GM23338 (cell line): ENCODE measurements around the gene SEC61A1. TPM values are rescaled to one million over a fixed set of nuclear protein-coding genes. Genes with fewer than 3 reads are reported as not detected.

Source experiments
- ATAC-seq: fragments of 200-7000 bp; cut with Tn5 transposase; 3 replicates; pipeline ENCODE4 v1.9.1; 2020
- DNase-seq: peaks from one replicate; pipeline ENCODE4 v3.0.0-alpha.2; 2015; ENCODE audit warnings: low spot score
- H2AFZ ChIP-seq: fragments of 200-600 bp; sonication (generic); 2 replicates; pipeline ENCODE4 v1.8.0; 2016; ENCODE audit warnings: antibody characterized with exemption, mild to moderate bottlenecking, moderate library complexity
- H3F3A ChIP-seq: fragments of 200-600 bp; sonication (generic); replicated peaks from 2 replicates; pipeline ENCODE4 v1.8.0; 2017; ENCODE audit warnings: antibody characterized with exemption, mixed run types, low read depth
- H3K27ac ChIP-seq: fragments of 200-600 bp; sonication (generic); 2 replicates; pipeline ENCODE4 v1.6.1; 2016; ENCODE audit warnings: low read depth
- H3K27me3 ChIP-seq: fragments of 200-600 bp; sonication (generic); 2 replicates; pipeline ENCODE4 v1.8.0; 2016; ENCODE audit warnings: mild to moderate bottlenecking, mixed run types, moderate library complexity; ENCODE audit not compliant: insufficient read depth
- H3K36me3 ChIP-seq: fragments of 200-600 bp; sonication (generic); 2 replicates; pipeline ENCODE4 v1.8.0; 2016; ENCODE audit warnings: mild to moderate bottlenecking; ENCODE audit not compliant: insufficient read depth
- H3K4me1 ChIP-seq: fragments of 200-600 bp; sonication (generic); 2 replicates; pipeline ENCODE4 v1.8.0; 2016; ENCODE audit warnings: mild to moderate bottlenecking, moderate library complexity; ENCODE audit not compliant: insufficient read depth
- H3K4me2 ChIP-seq: fragments of 200-600 bp; sonication (generic); 2 replicates; pipeline ENCODE4 v1.7.1; 2017; ENCODE audit warnings: mixed run types
- H3K4me3 ChIP-seq: fragments of 200-600 bp; sonication (generic); 2 replicates; pipeline ENCODE4 v1.6.1; 2016; ENCODE audit warnings: mixed run types
- H3K79me2 ChIP-seq: fragments of 200-600 bp; sonication (generic); replicated peaks from 2 replicates; pipeline ENCODE4 v1.8.0; 2017; ENCODE audit warnings: mild to moderate bottlenecking; ENCODE audit not compliant: insufficient read depth
- H3K9me2 ChIP-seq: fragments of 200-600 bp; sonication (generic); 2 replicates; pipeline ENCODE4 v1.8.0; 2017; ENCODE audit not compliant: insufficient read depth
- H4K20me1 ChIP-seq: fragments of 200-600 bp; sonication (generic); replicated peaks from 2 replicates; pipeline ENCODE4 v1.8.0; 2017; ENCODE audit warnings: mild to moderate bottlenecking; ENCODE audit not compliant: insufficient read depth
- H3K27ac Mint-ChIP-seq: 2 replicates; pipeline ENCODE4 v1.8.0; 2020; ENCODE audit warnings: inconsistent platforms, mild to moderate bottlenecking, moderate library complexity, mixed read lengths
- H3K27me3 Mint-ChIP-seq: 3 replicates; pipeline ENCODE4 v1.8.0; 2022; ENCODE audit warnings: low read depth, mild to moderate bottlenecking, moderate library complexity, mixed read lengths, inconsistent platforms; ENCODE audit not compliant: insufficient read depth, poor library complexity
- H3K36me3 Mint-ChIP-seq: 3 replicates; pipeline ENCODE4 v1.8.0; 2021; ENCODE audit warnings: low read depth, mild to moderate bottlenecking, inconsistent platforms, moderate library complexity, mixed read lengths
- H3K4me1 Mint-ChIP-seq: 3 replicates; pipeline ENCODE4 v1.8.0; 2020; ENCODE audit warnings: mild to moderate bottlenecking, inconsistent platforms, mixed read lengths
- H3K4me3 Mint-ChIP-seq: 3 replicates; pipeline ENCODE4 v1.8.0; 2021; ENCODE audit warnings: moderate library complexity, mild to moderate bottlenecking, inconsistent platforms, mixed read lengths
- H3K9me3 Mint-ChIP-seq: 3 replicates; pipeline ENCODE4 v1.8.0; 2020; ENCODE audit warnings: moderate library complexity, mild to moderate bottlenecking, inconsistent platforms, mixed read lengths
- CREB1 ChIP-seq: fragments of 250-450 bp; sonication (Bioruptor Pico); IDR thresholded peaks from 2 replicates; pipeline ENCODE4 v1.5.0; 2020; ENCODE audit warnings: low read depth, mild to moderate bottlenecking, moderate library complexity
- CTCF ChIP-seq, 2 experiments: fragments of 200-600 bp in 1 of 2; sonication (generic) in 1 of 2; conservative IDR thresholded peaks; 2 replicates each; pipeline versions ENCODE4 v1.5.1 to v1.6.1; 2016 to 2017; ENCODE audit warnings: antibody characterized with exemption in 2 of 2, low read depth in 2 of 2, mild to moderate bottlenecking in 2 of 2, moderate library complexity in 1 of 2
- EZH2 ChIP-seq: fragments of 200-600 bp; sonication (generic); IDR thresholded peaks from one replicate; pipeline ENCODE4 v1.8.0; 2017; ENCODE audit warnings: antibody characterized with exemption, mild to moderate bottlenecking, low read depth; ENCODE audit not compliant: unreplicated experiment
- EZH2phosphoT487 ChIP-seq: fragments of 200-600 bp; sonication (generic); IDR thresholded peaks from one replicate; pipeline ENCODE4 v1.8.1; 2018; ENCODE audit warnings: antibody characterized with exemption; ENCODE audit not compliant: unreplicated experiment
- NANOG ChIP-seq: IDR thresholded peaks from 2 replicates; pipeline ENCODE4 v1.6.1; 2016; ENCODE audit warnings: antibody characterized with exemption, borderline replicate concordance
- POLR2AphosphoS5 ChIP-seq: IDR thresholded peaks from 2 replicates; pipeline ENCODE4 v1.6.1; 2016; ENCODE audit warnings: antibody characterized with exemption, low read depth
- ZNF114 ChIP-seq: fragments of 250-450 bp; sonication (Bioruptor Pico); IDR thresholded peaks from 2 replicates; pipeline ENCODE4 v1.5.0; 2020; ENCODE audit warnings: mild to moderate bottlenecking, moderate library complexity
- ZNF331 ChIP-seq: fragments of 250-450 bp; sonication (Bioruptor Pico); IDR thresholded peaks from 2 replicates; pipeline ENCODE4 v1.5.0; 2020; ENCODE audit warnings: low read depth, mild to moderate bottlenecking, moderate library complexity
- ZNF462 ChIP-seq: fragments of 250-450 bp; sonication (Bioruptor Pico); IDR thresholded peaks from 2 replicates; pipeline ENCODE4 v1.5.0; 2020; ENCODE audit warnings: mild to moderate bottlenecking, moderate library complexity
- polyA plus RNA-seq: library from polyadenylated mRNA; unstranded; fragments of >200 nt; fragmentation: Nextera tagmentation; extraction: Ambion mirVana; gene quantifications from 2 replicates; pipeline ENCODE4 v1.2.1, GENCODE V29; 2016
- total RNA-seq: library from RNA; depleted of rRNA; stranded (reverse); fragments of >200 nt; shearing (Covaris generic); gene quantifications from 2 replicates; pipeline ENCODE4 v1.2.3, GENCODE V29; 2014
- TF ChIP-seq, protein P1 (sequence below): IDR thresholded peaks from one replicate; pipeline ENCODE4 v1.6.1; 2018; ENCODE audit warnings: antibody characterized with exemption; ENCODE audit not compliant: unreplicated experiment

The SEC61A1 gene
- total and polyA plus RNA-seq, 2 experiments from 2014 or later: 44.8 to 184 TPM

- no peak for TF ChIP-seq EZH2phosphoT487
- no peak for TF ChIP-seq ZNF331 (CRISPR knock-in tag)
- TF ChIP-seq ZNF114 (CRISPR knock-in tag): no peak
- no peak for TF ChIP-seq CTCF (conservative IDR thresholded peaks at IDR 0.05; ENCODE audit: low read depth in 2 of 2)
- TF ChIP-seq, protein P1, sequence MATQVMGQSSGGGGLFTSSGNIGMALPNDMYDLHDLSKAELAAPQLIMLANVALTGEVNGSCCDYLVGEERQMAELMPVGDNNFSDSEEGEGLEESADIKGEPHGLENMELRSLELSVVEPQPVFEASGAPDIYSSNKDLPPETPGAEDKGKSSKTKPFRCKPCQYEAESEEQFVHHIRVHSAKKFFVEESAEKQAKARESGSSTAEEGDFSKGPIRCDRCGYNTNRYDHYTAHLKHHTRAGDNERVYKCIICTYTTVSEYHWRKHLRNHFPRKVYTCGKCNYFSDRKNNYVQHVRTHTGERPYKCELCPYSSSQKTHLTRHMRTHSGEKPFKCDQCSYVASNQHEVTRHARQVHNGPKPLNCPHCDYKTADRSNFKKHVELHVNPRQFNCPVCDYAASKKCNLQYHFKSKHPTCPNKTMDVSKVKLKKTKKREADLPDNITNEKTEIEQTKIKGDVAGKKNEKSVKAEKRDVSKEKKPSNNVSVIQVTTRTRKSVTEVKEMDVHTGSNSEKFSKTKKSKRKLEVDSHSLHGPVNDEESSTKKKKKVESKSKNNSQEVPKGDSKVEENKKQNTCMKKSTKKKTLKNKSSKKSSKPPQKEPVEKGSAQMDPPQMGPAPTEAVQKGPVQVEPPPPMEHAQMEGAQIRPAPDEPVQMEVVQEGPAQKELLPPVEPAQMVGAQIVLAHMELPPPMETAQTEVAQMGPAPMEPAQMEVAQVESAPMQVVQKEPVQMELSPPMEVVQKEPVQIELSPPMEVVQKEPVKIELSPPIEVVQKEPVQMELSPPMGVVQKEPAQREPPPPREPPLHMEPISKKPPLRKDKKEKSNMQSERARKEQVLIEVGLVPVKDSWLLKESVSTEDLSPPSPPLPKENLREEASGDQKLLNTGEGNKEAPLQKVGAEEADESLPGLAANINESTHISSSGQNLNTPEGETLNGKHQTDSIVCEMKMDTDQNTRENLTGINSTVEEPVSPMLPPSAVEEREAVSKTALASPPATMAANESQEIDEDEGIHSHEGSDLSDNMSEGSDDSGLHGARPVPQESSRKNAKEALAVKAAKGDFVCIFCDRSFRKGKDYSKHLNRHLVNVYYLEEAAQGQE: no peak
- TF ChIP-seq NANOG: no peak
- no peak for TF ChIP-seq POLR2AphosphoS5
- no peak for TF ChIP-seq CREB1 (CRISPR knock-in tag)
These were observed 10.0 kb downstream of the SEC61A1 start (continued) for GRCh38 chr3:128062033-128062745.

DNA sequence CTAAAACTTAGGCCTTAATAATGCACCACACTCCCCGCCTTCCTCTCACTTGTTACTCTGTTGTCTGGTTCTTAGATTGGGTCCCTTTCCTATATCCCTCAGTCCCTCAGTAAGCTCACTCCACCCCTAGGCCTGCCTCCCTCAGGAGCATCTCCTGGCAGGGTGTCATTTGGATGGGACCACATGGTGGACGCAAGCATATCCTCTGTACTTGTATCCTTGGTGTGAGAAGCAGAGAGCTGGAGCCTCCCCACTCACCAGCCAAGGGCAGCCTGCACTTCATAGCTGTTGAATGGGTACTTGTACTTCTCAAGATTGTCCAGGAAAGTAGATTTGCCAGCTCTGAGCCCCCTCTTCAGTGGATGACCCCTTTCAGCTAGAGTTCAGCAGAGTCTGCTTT, 11.6 kb downstream of the SEC61A1 start:
- Histone ChIP-seq H3K79me2 (no peaks in the 10 kb centered on the region), H3K27me3 (no peaks in the 10 kb centered on the region), H3K4me1 (no peaks in the 10 kb centered on the region), H3K4me3 (no peak overlapping the region), H3K36me3 (peaks cover 80% of the 10 kb centered on the region), H3F3A (0 out of 2 replicates have a peak, but pooled peaks cover 6% of the 10 kb centered on the region), H4K20me1 (peaks cover 28% of the 10 kb centered on the region), H3K27ac (no peak overlapping the region), H2AFZ (no peak overlapping the region), H3K4me2 (no peak overlapping the region), H3K9me2 (no peaks in the 10 kb centered on the region)
- Mint-ChIP-seq H3K36me3 (peaks cover 99% of the 10 kb centered on the region), H3K9me3 (no peaks in the 10 kb centered on the region), H3K4me1 (no peaks in the 10 kb centered on the region; the same call in 1 of the 3 replicates), H3K27ac (no peak overlapping the region), H3K27me3 (peaks cover 4% of the 10 kb centered on the region), H3K4me3 (no peak overlapping the region)
- DNase-seq (no peak), ATAC-seq (no peak)
- no peak for TF ChIP-seq EZH2
- TF ChIP-seq ZNF462: no peak
